Measurements from ENCODE around the gene PCGF5.
"Not testable (repeated sequence)": the region's sequence is repeated elsewhere in the genome, so short reads cannot be mapped to it uniquely, and the experiment has no call there.

Gene PCGF5

DNA sequence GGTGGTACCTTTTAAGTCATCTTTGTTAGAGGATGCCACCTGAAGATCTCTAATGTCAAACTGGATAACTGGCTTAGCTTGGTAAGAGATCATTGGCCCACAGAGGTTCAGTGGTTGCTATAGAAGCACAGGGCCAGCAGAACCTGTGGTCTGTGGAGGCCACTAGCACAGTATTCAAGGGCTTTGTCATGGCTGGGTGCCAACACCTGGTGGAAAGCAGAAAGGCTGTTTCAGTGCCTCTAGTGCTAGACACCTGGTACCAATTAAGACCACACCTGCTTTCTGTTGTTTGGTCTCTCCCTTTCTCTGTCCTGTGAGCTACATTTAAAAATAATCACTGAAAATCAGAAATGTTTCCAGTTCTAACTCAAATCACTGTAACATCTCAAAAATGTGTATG, 10.0 kb upstream of the PCGF5 start:
- DNase-seq = peak; percentile 95

GRCh38 chr10:91211675-91212074, 8.8 kb upstream of the PCGF5 start:
- DNase-seq = no peak

DNA sequence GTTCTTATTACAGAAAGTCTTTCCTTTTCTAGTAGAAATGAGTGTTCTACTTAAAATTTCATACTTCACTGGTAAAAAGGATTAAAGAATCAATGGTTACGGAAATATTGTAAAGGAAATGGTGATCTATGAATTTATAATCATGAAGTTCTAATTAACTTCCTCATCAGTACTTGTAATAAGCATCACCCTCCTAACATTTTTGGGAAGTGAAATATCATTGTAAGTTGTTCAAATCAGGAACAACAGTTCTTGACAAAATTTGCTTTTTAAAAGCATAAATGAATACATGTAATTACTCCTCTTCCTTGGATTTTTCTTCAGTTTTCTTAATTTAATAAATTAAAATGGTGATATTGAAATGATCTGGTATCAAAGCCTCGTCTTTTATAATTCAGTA, 5.6 kb upstream of the PCGF5 start:
- no peak for DNase-seq

GRCh38 chr10:91215384-91215783, 5.1 kb upstream of the PCGF5 start:
- no peak for DNase-seq

DNA sequence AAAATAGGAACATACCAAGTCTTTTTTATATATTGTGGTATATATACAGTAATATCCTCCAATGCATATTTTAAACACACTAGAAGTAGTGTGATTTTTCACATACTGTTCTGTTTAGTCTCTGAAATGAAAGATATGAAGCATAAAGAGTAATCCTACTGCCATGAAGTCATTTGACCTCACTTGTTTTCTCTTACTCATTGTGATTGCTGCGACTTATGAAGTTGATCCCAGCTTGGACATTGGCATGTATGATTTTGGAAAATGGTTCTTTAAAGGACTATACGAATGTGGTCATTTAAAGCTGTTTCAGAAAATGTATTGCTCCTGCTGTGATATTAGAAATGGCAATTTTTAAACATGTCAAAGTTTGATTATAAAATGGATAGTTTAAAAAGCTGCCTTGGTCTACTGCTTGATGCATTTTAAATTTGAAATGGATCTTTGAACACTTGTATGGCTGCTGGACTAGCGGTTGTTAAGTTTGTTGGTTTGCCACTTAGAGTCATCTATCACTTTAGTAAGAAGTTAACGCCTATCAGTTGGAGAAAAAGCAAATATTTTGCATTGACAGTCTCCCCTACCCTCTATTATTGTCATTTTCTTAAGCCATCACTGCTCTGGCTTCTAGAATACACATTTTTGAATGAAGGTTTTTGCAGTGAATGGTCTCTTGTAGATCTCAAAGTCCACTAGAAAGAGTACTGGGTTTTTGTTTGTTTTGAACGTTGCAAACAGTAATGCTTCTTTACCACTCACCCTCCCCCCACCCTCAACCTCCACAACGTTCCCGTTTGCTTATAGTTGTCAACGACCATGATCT, 881 bp upstream of the PCGF5 start:
- no peak for DNase-seq

- no peak for DNase-seq
These were observed 652 bp downstream of the PCGF5 start for GRCh38 chr10:91220954-91221675.

DNA sequence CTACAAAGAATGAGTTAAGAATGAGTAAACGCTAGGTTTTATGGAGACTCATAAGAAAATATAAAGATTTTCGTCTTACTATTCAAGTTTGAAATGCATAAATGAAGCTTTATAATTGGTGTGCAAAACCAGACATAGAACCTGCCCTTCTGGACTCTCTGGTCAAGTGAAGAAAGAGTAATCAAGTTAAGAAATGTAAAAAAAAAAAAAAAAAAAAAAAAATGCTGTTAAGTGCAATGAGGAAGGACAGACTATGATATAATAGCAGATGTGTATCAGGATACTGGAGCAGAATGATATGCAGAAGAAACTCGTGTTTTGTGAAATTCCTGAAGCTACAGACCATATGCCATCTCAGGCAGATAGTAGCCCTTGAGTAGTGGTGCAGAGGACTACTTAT, 5.6 kb downstream of the PCGF5 start:
- DNase-seq = no peak

GRCh38 chr10:91227576-91227975, 7.1 kb downstream of the PCGF5 start:
- DNase-seq = no peak

GRCh38 chr10:91229683-91230082, 9.2 kb downstream of the PCGF5 start:
- no peak for DNase-seq

DNA sequence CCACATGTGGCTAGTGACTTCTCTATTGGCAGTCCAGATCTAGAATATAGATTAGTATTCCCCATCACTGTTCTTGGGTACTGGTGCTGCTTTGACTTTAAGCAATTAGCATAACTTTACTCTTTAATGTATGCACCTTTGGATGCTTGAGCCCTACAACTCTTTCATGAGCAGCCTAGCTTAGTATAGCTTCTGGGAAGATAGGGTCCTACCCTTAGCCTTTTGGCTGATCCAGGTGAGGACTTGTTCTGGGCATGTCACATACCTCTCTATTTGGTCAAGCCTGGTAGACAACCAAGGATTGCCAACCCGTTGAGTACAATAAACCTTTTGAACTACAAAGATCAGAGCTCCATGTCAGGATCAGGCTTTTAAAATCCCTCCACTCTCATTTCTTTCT, 17.7 kb downstream of the PCGF5 start:
- DNase-seq = no peak

DNA sequence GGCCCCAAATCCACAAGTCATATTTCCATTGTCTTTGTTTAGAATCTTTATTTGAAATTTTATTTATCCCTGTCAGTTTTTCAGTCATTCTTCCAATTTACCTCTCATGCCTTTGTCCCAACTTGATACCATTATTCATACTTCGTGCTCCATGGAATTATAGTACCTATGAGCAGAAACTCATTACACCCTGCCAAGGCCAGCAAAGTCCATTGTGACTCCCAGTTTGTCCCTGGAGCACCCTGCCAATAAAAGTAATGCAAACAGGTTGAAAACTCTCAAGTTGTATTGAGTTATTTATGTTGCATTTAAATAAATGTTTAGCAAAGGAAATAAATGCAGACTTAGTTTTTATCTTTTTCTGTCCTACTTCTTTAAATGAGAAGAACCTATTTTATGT, 19.3 kb downstream of the PCGF5 start:
- DNase-seq = no peak

GRCh38 chr10:91242940-91243339, 22.5 kb downstream of the PCGF5 start:
- no peak for DNase-seq

- no peak for DNase-seq
These were observed 27.1 kb downstream of the PCGF5 start for GRCh38 chr10:91247360-91248111.

- no peak for DNase-seq
These were observed 29.2 kb downstream of the PCGF5 start for GRCh38 chr10:91249700-91250099.

GRCh38 chr10:91250341-91250740, 29.9 kb downstream of the PCGF5 start:
- DNase-seq = no peak

GRCh38 chr10:91251430-91252056, 31.1 kb downstream of the PCGF5 start:
- no peak for DNase-seq

DNA sequence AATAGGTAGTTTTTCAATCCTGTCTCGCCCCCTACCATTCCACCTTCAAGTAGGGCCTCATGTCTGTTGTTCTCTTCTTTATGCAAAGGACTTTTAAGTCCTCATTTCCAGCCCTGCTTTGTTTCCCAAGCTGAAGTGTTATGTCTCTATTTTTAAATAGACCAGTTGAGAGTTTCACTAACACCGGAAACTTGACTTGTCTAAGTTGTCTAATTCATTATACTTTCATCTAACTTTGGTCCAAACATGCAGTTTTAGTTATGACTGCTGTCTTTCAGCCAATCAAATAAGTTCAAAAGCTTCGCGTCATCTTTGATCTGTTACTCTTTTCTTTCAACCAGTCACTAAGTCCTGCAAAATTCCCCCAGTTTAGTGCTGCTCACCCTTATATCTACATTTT, 32.8 kb downstream of the PCGF5 start:
- no peak for DNase-seq

GRCh38 chr10:91257310-91257709, 36.8 kb downstream of the PCGF5 start:
- no peak for DNase-seq

- DNase-seq = not testable (repeated sequence)
These were observed 40.0 kb downstream of the PCGF5 start for GRCh38 chr10:91260417-91260816.

DNA sequence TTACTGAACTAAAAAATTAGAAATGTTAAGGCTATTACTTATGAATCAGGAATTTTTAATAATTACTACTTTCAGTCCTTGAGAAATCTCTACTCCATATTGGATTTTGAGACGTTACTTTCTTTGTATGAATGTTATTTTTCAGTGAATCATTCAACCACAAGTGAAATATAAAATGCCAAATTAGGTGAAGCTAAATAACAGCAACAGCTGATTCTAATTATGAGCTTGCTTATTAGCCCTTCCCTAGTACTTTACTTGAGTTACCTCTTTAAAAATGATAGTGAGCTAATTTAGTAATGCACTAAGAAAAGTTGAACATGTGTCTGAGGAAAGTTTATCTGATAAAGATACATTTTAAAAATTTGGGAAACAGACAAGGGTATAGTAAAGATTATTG, 51.4 kb downstream of the PCGF5 start:
- DNase-seq = no peak

GRCh38 chr10:91284486-91285090, 64.1 kb downstream of the PCGF5 start:
- DNase-seq = no peak

GRCh38 chr10:91286572-91286971, 66.1 kb downstream of the PCGF5 start:
- DNase-seq = no peak

DNA sequence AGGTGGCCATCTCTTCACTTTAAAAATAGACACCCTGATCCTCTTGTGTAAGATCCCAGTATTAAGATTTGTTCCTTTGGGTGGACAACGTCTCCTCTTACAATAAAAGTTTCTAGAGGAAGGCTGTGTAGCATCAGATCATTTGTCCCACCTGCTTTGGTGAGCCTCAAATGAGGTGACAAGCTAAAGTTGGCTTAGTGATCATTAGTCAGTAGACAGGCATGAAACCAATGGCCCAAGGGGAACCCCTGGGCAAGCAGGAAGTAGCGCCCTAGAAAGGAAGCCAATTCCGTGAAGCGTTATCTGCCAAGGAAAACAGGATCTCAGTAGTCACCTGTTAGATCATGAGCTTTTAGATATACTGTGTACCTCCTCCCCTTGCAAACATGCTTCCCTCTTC, 66.8 kb downstream of the PCGF5 start:
- no peak for DNase-seq
